Epithelial cell of prostate (primary cell): ENCODE measurements around the gene F8.

Source experiments
- DNase-seq: peaks from one replicate; pipeline ENCODE4 v3.0.0-alpha.2; 2011; ENCODE audit warnings: low read depth, low spot score
- H3K27ac ChIP-seq: fragments of 450-650 bp; 2 replicates; pipeline ENCODE4 v1.5.1; 2017; ENCODE audit warnings: mild to moderate bottlenecking

The F8 gene

DNA sequence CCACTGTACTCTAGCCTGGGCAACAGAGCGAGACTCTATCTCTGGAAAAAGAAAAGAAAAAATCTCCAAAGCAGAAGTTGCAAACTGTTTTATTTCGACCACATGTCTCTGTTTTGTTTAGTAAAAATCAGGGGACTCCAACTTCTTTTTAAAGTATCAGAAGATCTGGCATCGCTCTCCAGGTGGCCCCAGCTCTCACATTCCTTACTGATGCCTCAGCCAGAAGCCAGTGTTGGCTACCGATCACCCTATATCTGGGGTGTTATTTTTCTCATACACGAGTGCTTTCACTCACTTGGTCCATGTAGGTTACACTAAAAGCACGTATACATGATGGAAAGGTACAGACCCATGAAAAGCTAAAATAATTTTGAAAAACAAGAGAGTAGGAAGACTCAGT lies 225.5 kb downstream of the F8 start:
- no peak overlapping the region for H3K27ac ChIP-seq
- DNase-seq = no peak

- DNase-seq = no peak
- H3K27ac ChIP-seq = no peak overlapping the region
Observed at GRCh38 chrX:154795016-154795415, 227.5 kb downstream of the F8 start.

DNA sequence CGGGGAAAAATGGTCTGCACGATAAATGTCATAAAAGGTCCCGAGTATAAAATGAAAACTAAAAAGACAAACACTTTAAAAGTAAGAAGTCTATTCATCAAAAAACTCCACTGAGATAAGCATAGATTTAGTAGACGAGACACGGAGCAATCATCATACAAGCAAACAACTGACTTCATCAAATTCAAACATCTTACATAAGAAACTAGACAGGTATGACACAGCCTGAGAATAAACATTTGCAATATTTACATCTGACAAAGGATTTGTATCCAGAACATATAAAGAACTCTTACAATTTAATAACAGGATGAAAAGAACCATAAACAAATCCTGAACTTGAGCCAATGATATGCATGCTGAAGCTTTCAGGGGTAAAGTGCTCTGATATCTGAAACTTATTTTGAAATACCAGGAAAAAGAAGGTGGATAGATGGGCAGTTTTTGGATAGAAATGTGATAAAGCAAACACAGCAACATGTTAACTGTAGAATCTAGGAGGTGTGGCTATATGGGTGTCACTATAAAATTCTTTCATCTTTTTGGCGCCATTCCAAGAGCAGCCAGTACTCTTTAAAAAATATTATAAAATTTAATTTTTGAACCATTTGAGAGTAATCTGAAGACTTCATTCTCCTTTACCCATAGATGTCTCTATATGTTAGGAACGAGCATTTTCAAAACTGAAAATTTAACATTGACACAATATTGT lies 229.3 kb downstream of the F8 start:
- no peak overlapping the region for H3K27ac ChIP-seq
- DNase-seq = no peak

- no peak for DNase-seq
- H3K27ac ChIP-seq = no peak overlapping the region
Observed at GRCh38 chrX:154791939-154792338, 230.6 kb downstream of the F8 start.

- H3K27ac ChIP-seq = no peak overlapping the region
- DNase-seq = no peak
Observed at GRCh38 chrX:154791467-154791866, 231.1 kb downstream of the F8 start.
